Measurements from ENCODE around the gene TJP2.

The TJP2 gene

DNA sequence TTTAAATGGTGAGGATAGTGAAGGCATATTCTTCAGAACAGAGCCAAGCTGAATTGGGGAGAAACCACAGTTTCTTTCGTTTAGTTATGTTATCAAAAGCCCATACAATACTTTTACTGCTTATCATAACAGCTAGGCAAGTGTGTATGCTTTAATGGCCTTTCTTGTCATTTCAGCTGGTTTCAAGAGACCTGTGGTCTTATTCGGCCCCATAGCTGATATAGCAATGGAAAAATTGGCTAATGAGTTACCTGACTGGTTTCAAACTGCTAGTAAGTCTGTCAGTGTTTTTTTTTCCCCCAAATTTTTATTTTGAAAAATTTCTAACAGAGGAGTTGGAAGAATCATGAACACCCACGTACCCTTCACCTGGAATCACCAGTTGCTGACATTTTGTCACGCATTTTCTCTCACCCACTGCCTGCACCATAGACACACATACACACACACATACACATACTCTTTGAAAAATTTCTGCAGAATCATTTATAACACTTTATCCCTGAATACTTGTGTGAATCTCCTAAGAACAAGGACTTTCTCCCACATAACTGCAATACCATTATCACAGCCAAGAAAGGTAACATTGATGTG lies 63.7 kb downstream of the TJP2 start:
- no peak for DNase-seq

DNA sequence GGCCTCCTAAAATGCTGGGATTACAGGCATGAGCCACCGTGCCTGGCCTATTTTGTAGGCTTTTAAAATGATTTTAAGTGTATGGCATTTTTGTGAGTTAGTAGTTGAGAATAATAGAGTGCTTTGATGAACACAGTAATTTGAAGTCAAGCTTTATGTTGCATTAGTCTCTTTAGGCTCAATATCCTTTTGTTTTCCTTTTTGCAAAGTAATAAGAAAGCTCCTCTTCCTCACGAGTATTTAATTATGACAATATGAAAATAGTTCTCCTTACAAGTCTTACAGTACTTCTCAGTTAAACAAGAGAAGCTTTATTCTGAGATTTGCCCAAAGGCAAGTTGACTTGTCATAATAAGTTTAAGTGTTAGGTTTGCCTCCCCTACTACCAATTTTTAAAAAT lies 69.0 kb downstream of the TJP2 start:
- no peak for DNase-seq

DNA sequence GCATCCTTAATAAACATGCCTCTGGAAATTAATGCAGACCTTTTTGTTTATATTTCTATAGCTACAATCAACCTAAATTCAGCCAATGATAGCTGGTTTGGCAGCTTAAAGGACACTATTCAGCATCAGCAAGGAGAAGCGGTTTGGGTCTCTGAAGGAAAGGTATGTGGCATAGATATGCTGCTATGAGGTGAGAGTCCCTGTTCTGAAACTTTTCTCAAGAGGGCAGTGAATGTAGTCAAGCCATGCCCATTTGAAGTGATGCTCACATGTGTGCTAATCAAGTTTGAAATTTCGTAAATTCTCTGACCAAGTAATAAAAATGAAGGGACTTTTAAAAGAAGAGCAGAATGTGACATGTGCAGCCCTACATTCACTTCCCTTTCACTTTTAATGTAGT lies 72.6 kb downstream of the TJP2 start:
- DNase-seq: no peak

DNA sequence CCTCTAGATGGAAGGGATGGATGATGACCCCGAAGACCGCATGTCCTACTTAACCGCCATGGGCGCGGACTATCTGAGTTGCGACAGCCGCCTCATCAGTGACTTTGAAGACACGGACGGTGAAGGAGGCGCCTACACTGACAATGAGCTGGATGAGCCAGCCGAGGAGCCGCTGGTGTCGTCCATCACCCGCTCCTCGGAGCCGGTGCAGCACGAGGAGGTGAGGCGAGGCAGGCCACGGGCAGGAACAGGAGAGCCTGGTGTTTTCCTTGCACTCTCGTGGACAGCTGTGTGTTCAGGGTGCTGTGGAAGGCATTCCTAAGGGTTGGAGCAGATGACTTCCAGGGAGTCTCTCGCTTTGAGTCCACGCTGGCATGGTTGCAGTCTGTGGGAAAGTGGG lies 73.9 kb downstream of the TJP2 start:
- DNase-seq: no peak

DNA sequence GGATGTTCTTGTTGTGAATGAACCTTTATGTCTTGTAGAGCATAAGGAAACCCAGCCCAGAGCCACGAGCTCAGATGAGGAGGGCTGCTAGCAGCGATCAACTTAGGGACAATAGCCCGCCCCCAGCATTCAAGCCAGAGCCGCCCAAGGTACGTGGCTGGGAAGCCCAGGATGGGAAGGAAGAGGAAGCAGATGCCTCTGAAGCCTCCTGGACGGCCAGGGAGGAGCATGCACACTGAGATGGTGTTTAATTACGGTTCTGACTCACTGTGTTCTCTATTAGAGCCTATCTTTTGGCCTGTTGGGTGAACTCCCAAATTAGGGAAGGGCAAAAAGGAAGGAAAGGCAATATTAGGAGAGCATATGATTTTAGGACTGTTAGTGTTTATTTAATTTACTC lies 75.3 kb downstream of the TJP2 start:
- no peak for DNase-seq

DNA sequence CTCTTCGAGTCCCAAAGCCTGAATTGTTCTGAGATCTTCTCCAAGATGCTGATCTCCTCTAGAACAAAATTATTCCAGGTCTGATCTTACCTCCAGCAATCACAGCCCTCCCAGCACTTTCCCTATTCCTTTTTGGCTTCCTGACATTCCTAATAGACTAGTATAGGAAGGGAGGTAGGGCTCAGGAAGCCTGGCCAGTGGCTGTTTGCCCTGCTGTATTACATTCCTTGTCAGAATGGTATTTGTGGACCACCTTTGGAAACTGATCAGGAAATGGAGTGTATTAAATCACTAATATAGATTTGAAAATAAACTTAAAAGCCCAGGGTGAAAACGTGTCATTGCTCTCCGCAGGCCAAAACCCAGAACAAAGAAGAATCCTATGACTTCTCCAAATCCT lies 76.6 kb downstream of the TJP2 start:
- no peak for DNase-seq

DNA sequence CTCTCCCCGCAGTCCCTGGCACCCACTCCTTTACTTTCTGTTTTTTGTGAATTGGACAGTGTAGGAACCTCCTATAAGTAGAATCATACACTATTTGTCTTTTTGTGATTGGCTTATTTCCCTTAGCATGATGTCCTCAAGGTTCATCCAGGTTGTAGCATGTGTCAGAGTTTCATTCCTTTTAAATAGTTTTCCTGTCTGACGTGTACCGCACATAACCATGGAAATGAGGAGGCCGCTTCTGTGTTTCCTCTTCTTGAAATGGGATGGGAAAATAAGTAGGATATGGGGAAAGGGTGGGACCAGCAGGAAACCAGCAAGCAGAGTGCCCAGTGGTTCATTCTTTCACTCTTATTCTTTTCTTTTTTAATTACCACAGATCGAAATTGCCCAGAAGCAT lies 78.4 kb downstream of the TJP2 start:
- DNase-seq: no peak

DNA sequence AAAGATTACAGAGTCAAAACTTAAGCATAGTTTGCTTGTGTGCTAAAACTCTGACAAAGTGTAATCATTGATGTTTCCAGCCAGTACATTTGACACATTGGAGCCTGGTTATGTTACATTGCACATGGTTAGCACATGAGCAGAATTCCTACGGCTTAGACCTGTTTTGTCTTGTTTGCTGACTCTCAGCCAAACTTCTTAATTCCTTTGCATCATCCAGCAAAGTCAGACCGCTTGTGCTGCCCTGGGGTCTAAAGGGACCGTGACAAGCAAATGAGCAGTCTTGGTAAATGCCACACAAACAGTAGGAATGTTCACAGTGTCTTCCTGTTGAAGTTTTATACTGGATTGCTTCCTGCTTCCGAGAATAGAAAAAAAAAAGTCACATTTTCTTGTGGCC lies 79.0 kb downstream of the TJP2 start:
- DNase-seq: peak; percentile 50

DNA sequence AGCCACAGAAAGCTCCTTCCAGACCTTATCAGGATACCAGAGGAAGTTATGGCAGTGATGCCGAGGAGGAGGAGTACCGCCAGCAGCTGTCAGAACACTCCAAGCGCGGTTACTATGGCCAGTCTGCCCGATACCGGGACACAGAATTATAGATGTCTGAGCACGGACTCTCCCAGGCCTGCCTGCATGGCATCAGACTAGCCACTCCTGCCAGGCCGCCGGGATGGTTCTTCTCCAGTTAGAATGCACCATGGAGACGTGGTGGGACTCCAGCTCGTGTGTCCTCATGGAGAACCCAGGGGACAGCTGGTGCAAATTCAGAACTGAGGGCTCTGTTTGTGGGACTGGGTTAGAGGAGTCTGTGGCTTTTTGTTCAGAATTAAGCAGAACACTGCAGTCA lies 80.1 kb downstream of the TJP2 start:
- DNase-seq: no peak

DNA sequence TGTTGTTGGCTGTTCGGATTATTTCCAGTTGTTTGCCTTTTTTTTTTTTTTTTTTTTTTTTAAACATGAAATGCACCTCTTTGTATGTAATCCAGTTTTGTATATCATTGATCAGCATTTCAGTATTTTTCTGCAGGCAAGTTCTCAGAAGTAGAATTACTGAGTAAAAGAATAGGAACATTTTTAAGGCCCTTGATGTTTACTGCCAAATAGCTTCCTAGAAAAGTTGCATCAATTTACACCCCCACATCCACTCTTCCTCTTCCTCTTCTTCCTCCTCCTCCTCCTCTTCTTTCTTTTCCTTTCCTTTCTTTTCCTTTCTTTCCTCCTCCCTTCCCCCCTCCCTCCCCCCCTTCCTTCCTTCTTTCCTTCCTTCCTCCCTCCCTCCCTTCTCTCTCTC lies 81.5 kb downstream of the TJP2 start:
- DNase-seq: no peak

DNA sequence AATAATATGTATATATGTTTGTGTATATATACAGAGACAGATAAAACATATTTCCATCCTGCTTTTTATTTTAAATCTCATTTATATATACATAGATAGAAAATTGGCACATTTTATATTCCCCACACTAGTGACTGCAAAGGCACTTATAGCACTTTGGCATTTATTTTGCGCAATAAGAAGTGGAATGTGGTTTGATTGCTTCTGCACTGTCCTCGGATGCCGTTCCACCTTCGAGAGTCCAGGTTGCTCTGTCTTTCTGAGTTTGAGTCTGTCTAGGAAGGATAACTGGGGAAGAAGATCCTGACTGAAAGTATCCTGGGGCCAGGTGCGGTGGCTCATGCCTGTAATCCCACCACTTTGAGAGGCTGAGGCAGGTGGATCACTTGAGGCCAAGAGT lies 84.5 kb downstream of the TJP2 start:
- no peak for DNase-seq

DNA sequence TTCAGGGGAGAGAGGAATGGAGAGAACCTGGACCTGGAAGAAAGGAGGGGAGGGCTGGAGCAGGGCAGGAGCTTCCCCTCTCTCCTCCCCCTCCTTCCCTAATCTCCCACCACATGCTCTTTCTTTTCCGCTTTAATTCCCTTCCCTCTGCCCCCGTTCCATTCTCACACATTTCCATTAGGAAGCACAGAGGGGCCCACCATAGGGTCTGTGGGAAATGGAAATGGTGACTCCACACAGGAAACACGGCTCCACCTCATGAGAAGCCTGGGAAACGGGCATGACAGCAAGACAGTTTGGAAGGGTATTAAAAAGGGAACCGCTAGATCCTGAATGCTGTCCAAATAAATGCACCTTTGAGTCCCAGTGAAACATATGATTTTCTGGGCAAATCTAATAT lies 86.1 kb downstream of the TJP2 start:
- DNase-seq: no peak

DNA sequence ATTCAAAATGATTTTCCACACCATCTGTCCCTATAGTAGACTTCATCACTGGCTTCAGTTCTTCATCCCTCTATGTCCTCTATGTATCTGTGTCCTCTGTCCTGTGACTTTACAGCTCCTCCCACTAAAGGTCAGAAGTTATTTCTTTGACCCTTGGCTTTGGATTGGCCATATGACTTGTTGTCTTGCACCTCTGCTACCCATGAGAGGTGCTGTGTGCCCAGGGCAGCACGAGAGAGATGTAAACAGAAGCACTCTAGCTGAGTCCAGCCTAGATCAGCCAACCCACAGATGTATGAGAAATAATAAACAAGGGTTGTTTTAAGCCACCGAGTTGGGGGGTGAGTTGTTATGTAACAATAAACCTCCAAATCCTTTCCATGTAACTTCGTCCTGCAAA lies 87.6 kb downstream of the TJP2 start:
- DNase-seq: no peak

DNA sequence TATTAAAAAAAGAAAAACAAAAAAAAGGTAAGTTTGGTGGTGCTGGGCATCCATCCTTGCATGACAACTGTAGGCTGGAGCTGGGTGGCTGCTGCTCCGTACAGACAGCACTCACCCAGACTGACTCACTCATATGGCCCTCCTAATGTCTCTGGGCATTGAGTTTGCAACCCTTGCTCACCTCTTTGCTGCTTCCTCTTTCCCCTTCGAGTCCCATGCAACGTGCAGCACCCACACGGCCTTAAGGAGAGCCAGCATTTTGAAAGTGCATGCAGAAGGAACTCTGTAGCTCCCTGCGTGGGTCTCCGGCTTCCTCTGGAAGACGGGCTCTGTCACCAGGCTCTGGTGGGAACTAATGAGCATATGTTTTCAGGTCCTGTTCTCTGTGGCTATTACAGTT lies 90.4 kb downstream of the TJP2 start:
- DNase-seq: no peak

DNA sequence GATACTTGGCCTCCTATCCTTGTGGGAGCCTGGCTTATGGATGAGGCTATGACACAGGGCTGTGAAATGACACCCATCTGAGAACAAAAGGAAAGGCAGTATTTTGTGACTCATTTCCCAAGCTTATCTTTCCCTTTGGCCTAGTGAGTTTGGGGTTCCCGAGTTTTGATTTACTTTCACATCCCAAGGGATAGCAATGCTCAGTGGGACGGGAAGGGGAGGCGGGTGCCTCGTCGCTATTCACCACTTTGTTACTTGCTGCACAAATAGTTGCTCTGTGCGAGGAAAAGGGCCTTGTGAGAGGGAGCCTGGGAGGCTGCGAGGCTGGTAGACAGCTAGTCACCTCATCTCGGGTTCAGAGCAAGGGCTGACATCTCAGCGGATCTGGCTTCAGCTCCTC lies 91.8 kb downstream of the TJP2 start:
- DNase-seq: peak; percentile 43

DNA sequence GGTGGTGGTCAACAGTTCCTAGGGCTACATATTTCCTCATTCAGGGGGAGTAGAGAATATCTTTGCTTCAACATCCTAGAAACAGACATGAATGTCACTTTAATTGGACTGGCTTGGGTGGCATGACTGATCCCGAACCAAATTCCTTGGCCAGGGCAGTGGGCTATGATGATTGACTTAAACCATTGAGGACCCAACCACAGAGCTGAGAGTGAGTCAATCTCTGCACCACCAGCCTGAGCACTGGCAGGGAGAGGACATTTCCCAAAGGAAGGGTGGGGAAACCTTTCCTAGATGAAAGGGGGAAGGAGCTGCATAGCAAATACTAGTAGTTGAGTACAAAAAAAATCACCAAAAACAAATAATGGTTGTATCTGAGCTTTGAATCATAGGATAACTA lies 98.1 kb downstream of the TJP2 start:
- DNase-seq: no peak

DNA sequence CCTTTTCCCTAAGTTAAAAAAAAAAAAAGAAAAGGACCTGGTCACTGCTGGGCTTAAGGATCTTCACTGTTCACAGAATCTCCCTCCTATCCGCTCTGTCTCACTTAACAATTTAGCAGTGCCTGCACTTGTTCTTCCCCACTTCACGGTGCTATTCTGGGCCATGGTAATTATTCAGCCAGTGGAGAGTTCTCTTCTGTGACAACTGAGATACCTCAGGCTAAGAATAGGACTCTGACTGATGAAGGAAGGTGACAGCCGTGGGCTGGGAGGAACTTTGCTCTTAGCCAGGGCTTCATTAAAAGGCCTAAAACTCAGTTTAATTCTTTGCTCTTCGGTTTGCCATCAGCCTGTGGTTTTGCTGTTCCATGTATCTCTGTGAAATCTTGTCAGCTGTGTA lies 99.1 kb downstream of the TJP2 start:
- no peak for DNase-seq

DNA sequence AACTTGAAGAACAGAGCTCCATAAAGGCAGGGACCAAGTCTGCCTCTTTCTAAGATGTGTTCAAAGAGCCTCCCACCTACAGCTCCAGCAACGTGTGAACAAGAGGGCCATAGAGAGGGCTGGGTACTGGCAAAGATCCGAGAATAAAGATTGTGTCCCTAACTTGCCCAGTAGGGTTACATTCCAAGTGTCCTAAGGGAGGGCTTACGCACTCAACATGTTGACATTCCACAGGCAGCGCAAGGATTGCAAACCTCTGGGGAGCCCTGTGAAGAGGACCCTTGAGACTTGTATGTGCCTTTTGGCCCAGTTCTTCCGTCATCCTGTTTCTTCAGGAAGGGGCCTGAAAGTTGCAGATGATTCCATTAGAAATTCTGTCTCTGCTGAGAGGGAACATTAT lies 102.7 kb downstream of the TJP2 start:
- DNase-seq: no peak

DNA sequence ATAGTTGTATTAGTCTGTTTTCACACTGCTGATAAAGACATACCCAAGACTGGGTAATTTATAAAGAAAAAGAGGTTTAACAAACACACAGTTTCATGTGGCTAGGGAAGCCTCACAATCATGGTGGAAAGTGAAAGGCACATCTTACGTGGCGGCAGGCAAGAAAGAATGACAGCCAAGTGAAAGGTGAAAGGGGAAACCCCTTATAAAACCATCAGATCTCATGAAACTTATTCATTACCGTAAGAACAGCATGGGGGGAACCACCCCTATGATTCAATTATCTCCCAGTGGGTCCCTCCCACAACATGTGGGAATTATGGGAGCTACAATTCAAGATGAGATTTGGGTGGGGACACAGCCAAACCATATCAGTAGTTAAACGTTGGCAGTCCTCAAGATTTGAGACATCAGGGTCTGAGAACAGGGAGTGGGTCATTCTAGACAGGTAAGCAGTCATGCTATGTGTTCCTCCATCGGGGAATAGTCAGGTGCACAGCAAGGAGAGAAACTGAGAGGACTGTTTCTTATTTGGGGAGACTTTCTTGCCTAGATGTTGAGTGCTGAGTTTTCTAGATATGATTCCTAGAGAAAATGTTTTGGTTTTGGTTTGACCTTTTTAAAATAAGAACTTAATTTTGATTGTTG lies 105.1 kb downstream of the TJP2 start:
- no peak for DNase-seq

DNA sequence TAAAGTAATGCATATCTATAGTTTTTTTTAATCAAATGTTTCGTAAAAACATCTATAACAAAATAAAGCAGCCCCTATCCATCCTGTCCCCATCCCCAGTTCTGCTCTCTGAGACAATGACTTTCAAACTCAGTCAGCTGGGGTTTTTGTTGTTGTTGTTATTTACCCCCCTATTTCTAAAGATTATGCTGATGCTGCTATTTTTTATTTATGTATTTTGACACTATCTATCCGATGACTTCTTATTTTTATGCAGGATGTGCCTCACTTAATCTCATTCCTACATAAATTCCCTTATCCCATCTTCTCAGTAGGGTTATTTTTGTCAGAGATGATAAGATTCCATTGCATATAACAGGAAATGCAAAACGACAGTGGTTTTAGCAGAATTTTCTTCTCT lies 105.7 kb downstream of the TJP2 start:
- no peak for DNase-seq

DNA sequence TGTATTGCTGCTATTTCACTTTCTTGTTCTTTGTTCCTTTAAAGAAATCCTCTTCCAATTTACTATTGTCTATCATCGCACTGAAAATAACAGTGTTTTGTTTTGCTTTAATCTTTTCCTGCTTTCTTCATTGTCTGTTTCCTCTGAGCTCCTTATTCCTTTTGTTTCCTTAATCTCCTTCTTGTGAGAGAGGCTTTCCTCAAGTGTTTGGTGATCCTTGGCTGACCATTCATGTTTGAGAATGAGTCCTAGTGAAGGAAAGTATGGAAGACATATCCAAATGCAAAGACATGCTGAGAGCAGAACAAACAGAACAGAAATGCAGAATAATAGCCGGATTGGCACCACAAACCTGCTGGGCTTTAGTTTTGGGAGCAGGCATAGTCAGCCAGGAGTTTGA lies 108.9 kb downstream of the TJP2 start:
- no peak for DNase-seq

DNA sequence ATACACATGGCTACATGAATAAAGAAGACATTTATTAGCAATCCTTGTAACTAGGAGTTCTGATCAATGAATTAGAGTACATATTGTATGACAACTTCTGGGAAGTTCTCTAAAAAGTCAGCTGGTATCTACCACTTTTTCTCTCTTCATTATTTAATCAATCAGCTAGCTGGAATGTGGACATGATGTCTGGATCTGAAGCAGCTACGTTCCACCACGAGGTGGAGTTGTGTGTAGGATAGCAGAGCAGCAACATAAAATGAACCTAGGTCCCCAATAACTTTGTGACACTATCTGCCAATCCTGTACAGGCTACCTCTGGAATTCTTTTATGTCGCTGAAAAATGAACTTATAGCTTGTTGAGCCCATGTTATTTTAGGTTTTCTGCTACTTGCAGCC lies 118.0 kb downstream of the TJP2 start:
- DNase-seq: no peak

DNA sequence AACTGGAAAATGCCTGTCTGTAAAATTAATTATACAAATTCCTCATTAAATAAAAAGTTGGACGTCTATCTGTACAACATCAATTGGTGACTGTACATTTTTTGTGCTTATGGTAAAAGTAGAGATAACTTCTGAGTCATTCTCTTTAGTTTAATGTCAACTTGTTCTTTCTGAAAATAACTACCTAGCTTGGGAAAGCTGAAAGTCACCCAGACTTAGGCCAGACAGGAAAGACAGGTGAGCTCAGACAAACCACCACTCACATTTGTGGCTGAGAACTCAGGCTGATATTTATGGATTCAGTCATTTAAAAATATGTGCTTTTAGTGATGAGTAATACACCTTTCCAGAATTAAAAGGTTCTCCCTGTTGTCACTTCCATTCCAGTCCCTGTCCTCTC lies 119.1 kb downstream of the TJP2 start:
- DNase-seq: no peak

DNA sequence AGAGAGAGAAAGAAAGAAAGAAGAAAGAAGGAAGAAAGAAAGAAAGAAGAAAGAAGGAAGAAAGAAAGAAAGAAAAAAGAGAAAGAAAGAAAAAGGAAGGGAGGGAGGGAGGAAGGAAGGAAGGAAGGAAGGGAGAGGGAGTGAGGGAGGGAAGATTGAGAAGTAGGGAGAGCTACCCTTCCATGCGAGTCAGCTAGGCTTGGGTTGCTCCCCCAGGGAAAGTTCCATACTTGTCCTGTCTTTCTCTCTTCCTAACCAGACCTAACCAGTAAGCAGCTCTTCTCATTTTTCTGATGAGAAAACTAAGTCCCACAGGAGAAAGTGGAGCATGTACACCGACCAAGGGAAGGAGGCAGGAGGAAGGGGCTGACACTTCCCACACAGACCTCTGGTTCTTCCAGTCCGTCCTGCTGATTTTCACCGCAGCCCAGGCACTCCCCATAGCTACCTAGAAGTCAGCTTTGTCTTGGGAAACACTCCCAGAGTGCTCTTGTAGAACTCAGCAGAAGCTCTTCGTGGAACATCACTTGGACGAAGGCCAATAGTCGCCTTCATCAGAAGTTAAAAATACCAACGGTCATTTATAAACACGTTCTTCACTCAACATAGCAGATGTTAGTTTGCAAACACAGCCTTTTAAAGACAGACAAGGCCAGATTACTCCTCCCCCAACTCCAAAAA lies 121.9 kb downstream of the TJP2 start:
- DNase-seq: no peak

Measured in fibroblast of skin of right biceps (primary cell).